Nasal cavity respiratory epithelium epithelial cell of viscerocranial mucosa (primary cell): ENCODE measurements around the gene FAM43A. TPM values are rescaled to one million over a fixed set of nuclear protein-coding genes. Genes with fewer than 3 reads are reported as not detected.

Experiments used
- total RNA-seq: library from RNA; depleted of rRNA; stranded (reverse); fragments of >200 nt; gene quantifications from 2 replicates; pipeline ENCODE4 v1.2.3, GENCODE V29; 2014

Gene FAM43A, protein sequence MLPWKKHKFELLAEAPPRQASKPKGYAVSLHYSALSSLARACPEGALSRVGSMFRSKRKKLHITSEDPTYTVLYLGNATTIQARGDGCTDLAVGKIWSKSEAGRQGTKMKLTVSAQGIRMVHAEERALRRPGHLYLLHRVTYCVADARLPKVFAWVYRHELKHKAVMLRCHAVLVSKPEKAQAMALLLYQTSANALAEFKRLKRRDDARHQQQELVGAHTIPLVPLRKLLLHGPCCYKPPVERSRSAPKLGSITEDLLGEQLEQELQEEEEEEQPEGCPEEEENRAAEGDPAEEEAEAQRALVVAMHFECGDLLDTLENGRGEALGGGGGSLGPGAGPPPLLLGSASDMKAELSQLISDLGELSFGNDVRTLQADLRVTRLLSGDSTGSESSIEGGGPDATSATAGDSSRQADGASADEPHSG
- 2.4 and 7.3 TPM in 2 replicates for total RNA-seq

DNA sequence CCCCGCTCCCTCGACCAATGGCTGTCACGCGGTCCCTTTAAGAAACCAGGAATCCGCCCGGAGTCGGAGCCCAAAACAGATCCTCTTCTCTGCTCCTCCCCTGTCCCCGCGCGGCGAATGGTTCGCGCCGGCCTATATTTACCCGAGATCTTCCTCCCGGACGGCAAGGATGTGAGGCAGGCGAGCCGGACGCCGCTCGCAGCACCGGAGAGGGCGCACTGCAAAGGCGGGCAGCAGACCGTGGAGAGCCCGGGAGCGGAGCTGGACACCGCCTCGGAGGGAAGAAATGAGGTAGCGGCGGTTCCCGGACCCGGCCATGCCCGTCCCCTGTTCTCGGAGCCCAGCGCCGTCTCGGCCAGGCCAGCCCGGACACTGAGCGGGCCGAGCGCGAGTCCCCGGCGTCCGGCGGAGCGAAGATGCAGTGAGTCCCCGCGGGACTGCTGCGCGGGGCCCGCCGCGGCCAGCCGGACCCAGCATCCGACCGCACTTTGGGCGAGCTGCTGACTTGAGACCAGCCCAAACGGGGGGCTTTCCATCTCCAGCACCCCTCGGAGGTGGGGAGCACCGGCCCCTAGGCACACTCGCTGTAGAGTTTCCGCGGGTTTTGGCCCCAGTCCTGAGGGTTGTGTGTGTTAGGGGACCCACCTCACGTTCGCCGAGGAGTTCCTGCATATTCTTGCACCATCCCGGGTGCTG is at the start of gene FAM43A:
FAM43A (plus strand) TSS at position 166 of the 696 bp plus-strand sequence. CDS start 944 bp downstream, outside the sequence.

DNA sequence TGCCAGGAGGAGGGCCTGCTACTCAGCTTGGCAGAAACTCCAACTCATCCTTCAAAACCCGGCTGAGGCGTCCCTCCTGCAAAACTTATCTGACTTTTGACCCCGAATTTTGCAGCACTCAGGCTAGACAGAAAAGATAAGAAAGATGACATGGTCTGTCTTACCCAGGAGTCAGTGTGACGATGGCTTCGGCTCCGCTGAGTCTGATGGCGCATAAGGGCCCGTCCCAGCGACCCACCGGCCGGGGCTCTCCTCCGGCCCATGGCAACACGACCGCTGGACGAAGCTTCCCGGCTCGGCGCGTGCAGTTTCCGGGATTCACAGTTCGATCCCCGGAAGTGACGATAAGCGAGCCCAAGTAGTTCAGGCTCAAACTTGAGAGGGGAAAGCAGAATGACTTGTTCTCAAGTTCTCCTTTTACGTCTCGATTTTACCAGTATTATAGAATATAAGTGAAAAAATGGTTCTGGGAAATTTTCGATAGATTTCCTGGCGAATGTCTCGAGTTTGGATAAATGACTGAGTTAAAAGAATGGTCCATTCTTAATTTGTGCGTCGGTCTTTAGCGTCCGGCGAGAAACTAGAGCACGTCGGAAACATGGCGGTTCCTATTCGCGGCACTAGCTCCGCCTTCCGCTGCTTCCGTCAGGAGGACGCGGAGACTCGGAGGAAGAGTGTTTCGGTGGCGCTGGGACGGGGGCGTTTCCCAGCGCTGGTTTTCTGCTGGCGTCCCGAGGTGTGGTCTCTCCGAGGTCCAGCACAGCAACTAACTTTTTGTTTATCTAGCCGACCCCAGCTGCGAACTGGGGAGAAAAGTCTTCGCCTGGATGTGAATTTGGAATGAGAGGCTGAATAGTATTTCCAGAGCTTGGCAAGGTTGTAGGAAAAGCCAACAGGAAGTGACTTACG is 13.5 kb upstream of the FAM43A start, which contains the start of gene LSG1:
LSG1 (minus strand) TSS at position 292 of the 909 bp plus-strand sequence; CDS start at position 263, 29 bp downstream.

Other genes with a start within 250 kb of the FAM43A start
- 201 and 268 TPM in 2 replicates for gene ATP13A3, start 198.9 kb upstream of the FAM43A start, total RNA-seq
- gene TMEM44, start 52.5 kb upstream of the FAM43A start, total RNA-seq, result 8.2 and 13.6 TPM in 2 replicates
- gene LSG1, start 13.7 kb upstream of the FAM43A start, total RNA-seq, result 59.4 and 61.5 TPM in 2 replicates